Stomach (tissue), 4 donors: ENCODE measurements around the gene ULK3.

ENCODE experiments used
- CTCF ChIP-seq, 7 experiments: fragments of 450-650 bp in 4 of 7; fragments of 200-600 bp in 3 of 7; sonication (generic) in 3 of 7; IDR thresholded peaks; one replicate each; pipeline ENCODE4 v1.5.1; 2016 to 2019; ENCODE audit warnings: antibody characterized with exemption in 7 of 7, control low read depth in 2 of 7, mild to moderate bottlenecking in 1 of 7
- EP300 ChIP-seq: sonication (generic); formaldehyde crosslinking; IDR thresholded peaks from one replicate; pipeline ENCODE4 v1.6.1; 2017; ENCODE audit warnings: antibody characterized with exemption
- POLR2A ChIP-seq, 4 donors: fragments of 450-650 bp; IDR thresholded peaks; one replicate each; pipeline ENCODE4 v1.6.1; 2016; ENCODE audit warnings: antibody characterized with exemption in 4 of 4, control low read depth in 2 of 4, mild to moderate bottlenecking in 1 of 4, moderate library complexity in 1 of 4

GRCh38 chr15:74856537-74856936, 13.6 kb upstream of the ULK3 start:
- TF ChIP-seq EP300 (no peak), POLR2A (IDR thresholded peaks at IDR 0.05) (no peak), CTCF (IDR thresholded peaks at IDR 0.05) (no peak)
